ENCODE data around the gene COX8A.

The COX8A gene

DNA sequence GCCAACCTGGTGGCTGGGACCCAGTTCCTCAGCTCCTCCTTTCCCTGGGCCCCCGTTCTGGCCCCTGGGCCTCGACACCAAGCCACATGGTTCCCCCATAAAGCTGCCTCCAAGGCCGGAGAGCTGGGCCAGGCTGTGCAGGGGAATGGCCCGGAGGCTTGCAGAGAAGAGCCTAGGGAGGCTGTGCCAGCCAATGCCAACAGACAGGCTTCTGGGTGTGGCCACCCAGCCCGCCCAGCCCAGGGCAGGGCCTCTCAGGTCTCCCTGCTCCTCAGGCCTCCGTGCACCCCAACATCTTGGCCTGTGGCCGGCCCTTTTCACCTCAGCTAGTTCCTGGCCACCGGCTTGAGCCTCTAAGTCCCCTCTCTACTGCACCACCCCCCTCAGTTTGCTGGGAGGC lies 43.9 kb downstream of the COX8A start:
- DNase-seq (ENCODE audit: low spot score) = no peak
- TF ChIP-seq, protein P1, sequence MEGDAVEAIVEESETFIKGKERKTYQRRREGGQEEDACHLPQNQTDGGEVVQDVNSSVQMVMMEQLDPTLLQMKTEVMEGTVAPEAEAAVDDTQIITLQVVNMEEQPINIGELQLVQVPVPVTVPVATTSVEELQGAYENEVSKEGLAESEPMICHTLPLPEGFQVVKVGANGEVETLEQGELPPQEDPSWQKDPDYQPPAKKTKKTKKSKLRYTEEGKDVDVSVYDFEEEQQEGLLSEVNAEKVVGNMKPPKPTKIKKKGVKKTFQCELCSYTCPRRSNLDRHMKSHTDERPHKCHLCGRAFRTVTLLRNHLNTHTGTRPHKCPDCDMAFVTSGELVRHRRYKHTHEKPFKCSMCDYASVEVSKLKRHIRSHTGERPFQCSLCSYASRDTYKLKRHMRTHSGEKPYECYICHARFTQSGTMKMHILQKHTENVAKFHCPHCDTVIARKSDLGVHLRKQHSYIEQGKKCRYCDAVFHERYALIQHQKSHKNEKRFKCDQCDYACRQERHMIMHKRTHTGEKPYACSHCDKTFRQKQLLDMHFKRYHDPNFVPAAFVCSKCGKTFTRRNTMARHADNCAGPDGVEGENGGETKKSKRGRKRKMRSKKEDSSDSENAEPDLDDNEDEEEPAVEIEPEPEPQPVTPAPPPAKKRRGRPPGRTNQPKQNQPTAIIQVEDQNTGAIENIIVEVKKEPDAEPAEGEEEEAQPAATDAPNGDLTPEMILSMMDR (IDR thresholded peaks at IDR 0.05; ENCODE audit: extremely low read depth, missing control alignments) = no peak

DNA sequence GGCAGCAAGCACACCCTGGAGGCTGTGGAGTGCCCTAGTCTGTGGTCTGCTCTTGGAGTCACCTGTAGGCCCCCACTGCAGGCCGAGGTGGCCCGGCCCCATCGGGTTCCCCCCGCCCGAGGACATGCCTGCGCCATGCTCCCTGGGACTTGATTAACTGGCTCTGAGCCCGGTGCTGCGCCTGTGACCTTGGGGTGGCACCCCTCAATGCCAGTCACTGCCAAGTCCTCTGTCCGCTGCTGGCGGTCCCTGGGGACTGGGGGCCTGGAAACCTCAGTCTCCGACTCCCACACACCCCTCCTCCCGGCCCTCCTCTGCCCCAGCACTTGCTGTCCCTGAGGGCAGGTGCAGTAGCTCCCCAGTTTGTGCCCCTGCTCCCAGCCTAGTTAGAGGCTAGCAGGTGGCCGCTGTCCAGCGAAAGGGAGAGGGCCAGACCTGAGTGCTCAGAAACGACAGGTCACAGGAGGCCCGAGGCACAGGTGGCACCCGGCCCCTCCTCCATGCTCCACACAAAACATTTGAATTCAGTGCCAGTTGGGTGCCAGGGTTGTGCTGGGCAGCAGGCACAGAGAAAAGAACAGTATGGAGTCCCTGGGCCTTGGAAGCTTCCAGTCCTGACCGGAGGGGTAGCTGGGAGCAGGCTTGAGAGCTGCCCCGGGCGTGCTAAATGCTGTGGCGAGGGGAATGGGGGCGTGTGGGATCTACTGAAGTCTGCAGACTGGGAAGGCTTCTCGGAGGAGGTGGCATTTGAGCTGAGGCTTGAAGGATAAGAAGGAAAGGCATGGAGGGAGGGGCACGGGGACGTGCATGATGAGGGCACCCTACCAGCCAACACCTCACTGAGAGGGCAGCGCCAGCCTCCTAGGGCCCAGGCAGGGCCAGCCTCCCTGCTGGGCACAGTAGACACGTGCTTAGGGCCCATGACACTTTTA lies 45.0 kb downstream of the COX8A start:
- TF ChIP-seq, protein P1 (IDR thresholded peaks at IDR 0.05; ENCODE audit: extremely low read depth, missing control alignments) = no peak
- no peak for DNase-seq (ENCODE audit: low spot score)

DNA sequence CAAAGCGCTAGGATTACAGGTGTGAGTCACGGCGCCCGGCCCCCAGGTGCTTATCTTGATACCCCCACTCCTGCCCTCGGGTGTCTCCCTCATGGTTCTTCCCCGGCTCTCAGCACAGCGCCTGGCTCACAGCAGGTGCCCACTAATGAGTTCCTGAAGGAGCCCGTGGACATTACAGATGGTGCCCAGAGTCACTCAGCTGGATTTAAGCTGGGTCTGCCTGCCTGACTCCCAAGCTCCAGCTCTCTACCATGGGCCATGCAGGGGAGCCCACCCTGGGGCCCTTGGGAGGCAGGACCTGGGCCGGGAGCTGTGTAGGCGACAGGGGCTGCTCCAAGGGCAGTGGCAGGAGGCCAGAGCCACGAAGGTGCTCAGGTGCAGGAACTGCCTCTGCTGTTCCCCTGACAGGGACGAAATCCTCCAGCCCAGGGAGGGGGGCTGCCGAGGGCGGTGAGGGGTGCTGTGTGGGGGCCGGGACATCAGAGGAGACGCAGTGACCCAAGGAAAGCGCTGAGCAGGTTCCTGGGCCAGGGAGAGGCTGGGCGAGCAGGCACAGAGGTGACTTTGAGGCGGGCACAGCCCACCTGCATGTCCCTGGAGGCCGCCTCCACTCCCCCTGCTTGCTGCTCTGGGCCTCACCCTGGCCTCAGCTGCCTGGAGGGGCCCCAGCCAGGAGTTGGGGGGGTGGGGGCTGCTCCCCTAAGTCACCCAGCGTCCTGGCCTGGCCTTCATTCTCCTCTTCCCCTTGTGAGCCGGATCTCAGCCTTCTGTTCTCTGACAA lies 46.7 kb downstream of the COX8A start:
- no peak for DNase-seq (ENCODE audit: low spot score)
- TF ChIP-seq, protein P1 (IDR thresholded peaks at IDR 0.05; ENCODE audit: extremely low read depth, missing control alignments) = no peak

DNA sequence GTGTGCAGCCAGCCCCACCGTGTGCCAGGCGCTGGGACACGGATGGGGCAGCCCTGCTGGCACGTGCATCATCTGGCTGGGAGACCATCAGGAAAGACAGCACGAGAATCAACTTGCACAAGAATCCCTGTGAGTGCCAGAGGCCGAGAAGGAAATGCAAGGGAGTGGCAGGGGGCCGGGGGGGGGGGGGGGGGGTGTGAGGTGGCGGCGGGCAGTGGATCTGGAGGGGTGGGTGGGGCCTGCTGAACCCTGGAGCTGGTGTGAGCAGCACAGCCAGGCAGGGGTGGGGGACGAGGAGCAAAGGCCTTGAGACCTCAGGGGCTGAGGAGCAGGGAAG lies 47.3 kb downstream of the COX8A start:
- no peak for DNase-seq (ENCODE audit: low spot score)
- TF ChIP-seq, protein P1 (IDR thresholded peaks at IDR 0.05; ENCODE audit: extremely low read depth, missing control alignments) = no peak

DNA sequence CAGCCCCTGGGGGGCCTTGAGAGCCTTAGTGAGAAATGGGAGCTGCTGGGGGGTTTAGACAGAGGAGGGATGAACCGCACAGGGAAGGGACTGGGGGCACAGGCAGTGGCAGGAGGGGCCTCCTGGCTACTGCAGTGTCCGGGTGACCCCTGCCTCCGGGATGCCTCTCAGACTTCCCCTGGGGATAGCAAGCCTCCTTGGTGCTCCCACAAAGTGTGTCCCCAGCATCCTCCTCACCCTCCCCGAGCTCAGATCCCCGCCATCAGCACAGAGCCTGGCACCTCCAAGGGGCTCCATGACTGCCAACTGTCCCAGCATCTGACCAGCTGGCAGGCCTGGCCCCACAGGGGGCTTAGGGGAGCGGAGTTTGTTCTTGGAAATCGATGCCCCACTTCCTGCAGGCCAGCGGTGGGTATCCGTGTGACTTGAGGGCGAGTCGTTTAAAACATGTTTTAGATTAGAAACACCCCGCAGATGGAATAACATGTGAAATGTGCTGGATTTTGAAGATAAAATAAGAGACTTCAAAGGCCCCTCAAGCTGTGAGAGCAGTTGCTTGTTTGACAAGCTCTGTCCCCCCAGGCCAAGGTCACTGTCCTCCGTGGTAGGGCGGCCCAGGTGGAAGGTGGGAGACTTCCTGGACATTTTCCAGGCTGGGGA lies 47.8 kb downstream of the COX8A start:
- no peak for DNase-seq (ENCODE audit: low spot score)
- TF ChIP-seq, protein P1 (IDR thresholded peaks at IDR 0.05; ENCODE audit: extremely low read depth, missing control alignments) = no peak

DNA sequence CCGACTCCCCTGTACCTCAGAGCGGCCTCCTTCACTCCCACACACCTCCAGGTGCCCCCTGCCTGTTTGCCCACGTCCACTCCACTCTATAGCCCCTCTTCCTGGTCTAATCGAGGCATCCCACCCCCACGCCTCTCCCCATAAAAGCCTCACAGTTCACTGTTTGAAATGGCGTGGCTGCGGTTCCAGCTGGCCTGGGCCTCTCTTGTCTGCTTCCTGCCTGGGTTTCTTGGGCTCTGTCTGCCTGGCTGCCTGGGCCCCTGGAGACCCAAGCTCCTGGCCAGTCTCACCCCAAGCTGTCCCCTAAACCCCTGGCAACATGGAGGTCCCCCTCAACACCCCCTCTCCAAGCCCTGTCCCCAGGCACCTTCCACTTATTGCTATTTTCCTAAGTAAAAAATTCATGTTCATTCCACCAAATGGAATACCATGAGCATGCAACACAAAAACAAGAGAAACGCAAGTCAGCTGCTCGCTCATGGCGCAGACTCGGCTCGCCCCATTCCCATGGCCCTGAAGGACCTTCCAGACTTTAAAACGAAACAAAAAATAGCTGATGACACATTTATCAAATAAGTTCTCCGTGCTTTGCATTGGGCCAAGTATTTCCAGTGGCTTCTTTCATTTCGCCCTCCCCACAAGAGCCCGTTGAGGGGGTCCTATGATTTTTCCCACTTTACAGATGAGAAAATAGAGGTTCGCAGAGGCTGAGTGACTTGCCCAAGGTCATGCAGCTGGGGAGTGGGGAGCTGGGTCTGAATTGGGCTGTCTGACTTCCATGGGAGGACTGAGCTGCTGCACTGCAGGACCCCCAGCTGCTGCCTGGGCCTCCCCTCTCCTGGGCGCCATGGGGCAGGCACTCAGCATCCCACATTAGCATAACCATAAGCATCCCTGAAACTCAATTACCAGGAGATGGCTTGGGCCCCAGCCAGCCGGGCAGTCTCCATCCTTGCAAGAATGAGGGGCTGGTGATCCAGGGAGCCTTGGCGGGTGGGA lies 49.6 kb downstream of the COX8A start:
- no peak for DNase-seq (ENCODE audit: low spot score)
- TF ChIP-seq, protein P1 (IDR thresholded peaks at IDR 0.05; ENCODE audit: extremely low read depth, missing control alignments) = no peak
